ENCODE results near the gene SLC35F6. TPM values are rescaled to one million over a fixed set of nuclear protein-coding genes. Genes with fewer than 3 reads are reported as not detected.

The SLC35F6 gene
- total and polyA plus RNA-seq, 9 of the 15 experiments (the other 6 are each of a cell fraction or from before 2014, with no cell fraction given) = 11.9 to 47.3 (median 22.5) TPM

- Histone ChIP-seq H3K9me1 (ENCODE audit: control insufficient read depth, insufficient read depth, low read length) (no peaks in the 10 kb centered on the region), H3K27ac (ENCODE audit: extremely low read depth, low read depth, low read length) (no peak overlapping the region), H2AFZ (ENCODE audit: low read depth, low read length) (no peak overlapping the region), H3K27me3 (ENCODE audit: control insufficient read depth in 2 of 2, insufficient read depth in 2 of 2, low read length in 2 of 2) (peaks cover 0 to 20% of the 10 kb centered on the region in 2 experiments; a peak in 3 of 5 replicates), H3K79me2 (ENCODE audit: control insufficient read depth, insufficient read depth, low read length) (no peaks in the 10 kb centered on the region), H3K4me1 (replicated peaks in 1 of 2; ENCODE audit: control insufficient read depth in 2 of 2, insufficient read depth in 2 of 2, low read length in 2 of 2) (peaks cover 0 to 13% of the 10 kb centered on the region in 2 experiments; a peak in 2 of 5 replicates), H3K9ac (ENCODE audit: insufficient read depth in 1 of 2, low read depth in 2 of 2, low read length in 2 of 2) (no peak overlapping the region), H3K36me3 (ENCODE audit: control insufficient read depth, insufficient read depth, low read length) (no peaks in the 10 kb centered on the region), H3K4me3 (no peak overlapping the region), H3K9me3 (replicated peaks; ENCODE audit: control insufficient read depth, insufficient read depth, low read depth, low read length) (no peaks in the 10 kb centered on the region), H3K4me2 (ENCODE audit: insufficient read depth, low read length) (no peak overlapping the region), H4K20me1 (replicated peaks; ENCODE audit: control insufficient read depth, insufficient read depth, low read length) (no peaks in the 10 kb centered on the region)
- WGBS (ENCODE audit: insufficient coverage, low coverage, missing lambda C conversion rate) = 15% methylated on average over 2 of the region's 2 CpGs
- ChIA-PET CTCF (ENCODE audit: low intra/inter-chr PET ratio) (no interaction called here), POLR2A (interaction anchor here (0.6 to 1.0 kb wide), 2 partner anchors 11 to 12 kb away, joined by 3 read pairs; no protein-coding TSS in a partner anchor)
- FAIRE-seq (peak; percentile 56), ATAC-seq (no peak), DNase-seq (ENCODE audit: extremely low read depth in 1 of 4, low spot score in 3 of 4) (no peak)
- in situ Hi-C loops (cut with MboI) = no loop called here
- no TSS peak for BruUV-seq (replicated peaks)
- intact Hi-C loops (cut with micrococcal nuclease) = no loop called here
- TF ChIP-seq ZKSCAN1 (IDR thresholded peaks at IDR 0.05; ENCODE audit: low read depth, low read length) (no peak), ZBTB11 (CRISPR knock-in tag; IDR thresholded peaks at IDR 0.05) (no peak), MYC (IDR thresholded peaks at IDR 0.05; ENCODE audit: low read depth, low read length) (no peak), MYC (CRISPR knock-in tag; IDR thresholded peaks at IDR 0.05; ENCODE audit: borderline replicate concordance, low read depth) (no peak), ZBTB40 (IDR thresholded peaks at IDR 0.05) (peak; percentile 97), ZBTB40 (CRISPR knock-in tag; IDR thresholded peaks at IDR 0.05) (peak; percentile 98), SETDB1 (IDR thresholded peaks at IDR 0.05; ENCODE audit: low read length) (no peak), SMC3 (conservative IDR thresholded peaks at IDR 0.05; ENCODE audit: insufficient read depth, low read depth, low read length) (no peak), ELK1 (CRISPR knock-in tag; IDR thresholded peaks at IDR 0.05) (no peak)
Measured at GRCh38 chr2:26716769-26717168, 47.3 kb upstream of the SLC35F6 start.

Measured in K562 (cell line).